ENCODE data around the gene DLG2.
A peak's percentile ranks its signal among the peaks of the same experiment; 100 is the strongest.

The DLG2 gene

GRCh38 chr11:83836883-83837654 is 1790.1 kb downstream of the DLG2 start:
- Histone ChIP-seq H3K4me1 (ENCODE audit: control insufficient read depth in 2 of 2, insufficient read depth in 2 of 2, low read length in 2 of 2) (no peaks in the 10 kb centered on the region), H3K9ac (ENCODE audit: low read depth in 1 of 2, low read length in 2 of 2) (no peak overlapping the region), H3K27ac (ENCODE audit: low read depth in 2 of 2, low read length in 2 of 2) (no peak overlapping the region), H3K36me3 (ENCODE audit: control insufficient read depth in 2 of 2, insufficient read depth in 2 of 2, low read length in 2 of 2) (no peaks in the 10 kb centered on the region), H3K9me3 (ENCODE audit: control insufficient read depth in 2 of 2, low read length in 2 of 2) (no peaks in the 10 kb centered on the region), H3K27me3 (ENCODE audit: control insufficient read depth in 2 of 2, insufficient read depth in 2 of 2, low read length in 2 of 2) (no peaks in the 10 kb centered on the region), H3K4me3 (ENCODE audit: low read length in 2 of 2) (no peak overlapping the region)

GRCh38 chr11:83836065-83836464 is 1791.1 kb downstream of the DLG2 start:
- H3K4me1 ChIP-seq (ENCODE audit: control insufficient read depth in 2 of 2, insufficient read depth in 2 of 2, low read length in 2 of 2): no peaks in the 10 kb centered on the region
- H3K36me3 ChIP-seq (ENCODE audit: control insufficient read depth in 2 of 2, insufficient read depth in 2 of 2, low read length in 2 of 2): no peaks in the 10 kb centered on the region
- no peaks in the 10 kb centered on the region for H3K27me3 ChIP-seq (ENCODE audit: control insufficient read depth in 2 of 2, insufficient read depth in 2 of 2, low read length in 2 of 2)
- no peak overlapping the region for H3K9ac ChIP-seq (ENCODE audit: low read depth in 1 of 2, low read length in 2 of 2)
- H3K4me3 ChIP-seq (ENCODE audit: low read length in 2 of 2): no peak overlapping the region
- no peak overlapping the region for H3K27ac ChIP-seq (ENCODE audit: low read depth in 2 of 2, low read length in 2 of 2)
- no peaks in the 10 kb centered on the region for H3K9me3 ChIP-seq (ENCODE audit: control insufficient read depth in 2 of 2, low read length in 2 of 2)

GRCh38 chr11:83835423-83835822 is 1791.7 kb downstream of the DLG2 start:
- H3K9ac ChIP-seq (ENCODE audit: low read depth in 1 of 2, low read length in 2 of 2): no peak overlapping the region
- H3K4me1 ChIP-seq (ENCODE audit: control insufficient read depth in 2 of 2, insufficient read depth in 2 of 2, low read length in 2 of 2): no peaks in the 10 kb centered on the region
- H3K9me3 ChIP-seq (ENCODE audit: control insufficient read depth in 2 of 2, low read length in 2 of 2): no peaks in the 10 kb centered on the region
- H3K27me3 ChIP-seq (ENCODE audit: control insufficient read depth in 2 of 2, insufficient read depth in 2 of 2, low read length in 2 of 2): no peaks in the 10 kb centered on the region
- H3K27ac ChIP-seq (ENCODE audit: low read depth in 2 of 2, low read length in 2 of 2): no peak overlapping the region
- H3K36me3 ChIP-seq (ENCODE audit: control insufficient read depth in 2 of 2, insufficient read depth in 2 of 2, low read length in 2 of 2): no peaks in the 10 kb centered on the region
- H3K4me3 ChIP-seq (ENCODE audit: low read length in 2 of 2): no peak overlapping the region

- Histone ChIP-seq H3K27me3 (ENCODE audit: control insufficient read depth in 2 of 2, insufficient read depth in 2 of 2, low read length in 2 of 2) (no peaks in the 10 kb centered on the region), H3K4me3 (ENCODE audit: low read length in 2 of 2) (no peak overlapping the region), H3K4me1 (ENCODE audit: control insufficient read depth in 2 of 2, insufficient read depth in 2 of 2, low read length in 2 of 2) (no peaks in the 10 kb centered on the region), H3K36me3 (ENCODE audit: control insufficient read depth in 2 of 2, insufficient read depth in 2 of 2, low read length in 2 of 2) (no peaks in the 10 kb centered on the region), H3K9me3 (ENCODE audit: control insufficient read depth in 2 of 2, low read length in 2 of 2) (no peaks in the 10 kb centered on the region), H3K27ac (ENCODE audit: low read depth in 2 of 2, low read length in 2 of 2) (no peak overlapping the region), H3K9ac (ENCODE audit: low read depth in 1 of 2, low read length in 2 of 2) (no peak overlapping the region)
Observed at GRCh38 chr11:83831929-83832328, 1795.2 kb downstream of the DLG2 start.

GRCh38 chr11:83827940-83828554 is 1799.1 kb downstream of the DLG2 start:
- peak overlapping the region in 1 of 2 donors; percentile 47 for H3K4me3 ChIP-seq (ENCODE audit: low read length in 2 of 2)
- no peaks in the 10 kb centered on the region for H3K27me3 ChIP-seq (ENCODE audit: control insufficient read depth in 2 of 2, insufficient read depth in 2 of 2, low read length in 2 of 2)
- no peaks in the 10 kb centered on the region for H3K4me1 ChIP-seq (ENCODE audit: control insufficient read depth in 2 of 2, insufficient read depth in 2 of 2, low read length in 2 of 2)
- H3K27ac ChIP-seq (ENCODE audit: low read depth in 2 of 2, low read length in 2 of 2): no peak overlapping the region
- H3K9ac ChIP-seq (ENCODE audit: low read depth in 1 of 2, low read length in 2 of 2): no peak overlapping the region
- H3K36me3 ChIP-seq (ENCODE audit: control insufficient read depth in 2 of 2, insufficient read depth in 2 of 2, low read length in 2 of 2): no peaks in the 10 kb centered on the region
- H3K9me3 ChIP-seq (ENCODE audit: control insufficient read depth in 2 of 2, low read length in 2 of 2): no peaks in the 10 kb centered on the region

GRCh38 chr11:83827520-83827919 is 1799.6 kb downstream of the DLG2 start:
- H3K4me1 ChIP-seq (ENCODE audit: control insufficient read depth in 2 of 2, insufficient read depth in 2 of 2, low read length in 2 of 2): no peaks in the 10 kb centered on the region
- H3K9ac ChIP-seq (ENCODE audit: low read depth in 1 of 2, low read length in 2 of 2): no peak overlapping the region
- no peak overlapping the region for H3K27ac ChIP-seq (ENCODE audit: low read depth in 2 of 2, low read length in 2 of 2)
- no peak overlapping the region for H3K4me3 ChIP-seq (ENCODE audit: low read length in 2 of 2)
- H3K9me3 ChIP-seq (ENCODE audit: control insufficient read depth in 2 of 2, low read length in 2 of 2): no peaks in the 10 kb centered on the region
- H3K36me3 ChIP-seq (ENCODE audit: control insufficient read depth in 2 of 2, insufficient read depth in 2 of 2, low read length in 2 of 2): no peaks in the 10 kb centered on the region
- H3K27me3 ChIP-seq (ENCODE audit: control insufficient read depth in 2 of 2, insufficient read depth in 2 of 2, low read length in 2 of 2): no peaks in the 10 kb centered on the region

- Histone ChIP-seq H3K4me3 (ENCODE audit: low read length in 2 of 2) (no peak overlapping the region), H3K4me1 (ENCODE audit: control insufficient read depth in 2 of 2, insufficient read depth in 2 of 2, low read length in 2 of 2) (no peaks in the 10 kb centered on the region), H3K27me3 (ENCODE audit: control insufficient read depth in 2 of 2, insufficient read depth in 2 of 2, low read length in 2 of 2) (no peaks in the 10 kb centered on the region), H3K9ac (ENCODE audit: low read depth in 1 of 2, low read length in 2 of 2) (no peak overlapping the region), H3K36me3 (ENCODE audit: control insufficient read depth in 2 of 2, insufficient read depth in 2 of 2, low read length in 2 of 2) (no peaks in the 10 kb centered on the region), H3K9me3 (ENCODE audit: control insufficient read depth in 2 of 2, low read length in 2 of 2) (no peaks in the 10 kb centered on the region), H3K27ac (ENCODE audit: low read depth in 2 of 2, low read length in 2 of 2) (no peak overlapping the region)
Observed at GRCh38 chr11:83826078-83826477, 1801.1 kb downstream of the DLG2 start.

- H3K9ac ChIP-seq (ENCODE audit: low read depth in 1 of 2, low read length in 2 of 2): no peak overlapping the region
- H3K27ac ChIP-seq (ENCODE audit: low read depth in 2 of 2, low read length in 2 of 2): no peak overlapping the region
- H3K27me3 ChIP-seq (ENCODE audit: control insufficient read depth in 2 of 2, insufficient read depth in 2 of 2, low read length in 2 of 2): no peaks in the 10 kb centered on the region
- H3K9me3 ChIP-seq (ENCODE audit: control insufficient read depth in 2 of 2, low read length in 2 of 2): no peaks in the 10 kb centered on the region
- H3K36me3 ChIP-seq (ENCODE audit: control insufficient read depth in 2 of 2, insufficient read depth in 2 of 2, low read length in 2 of 2): no peaks in the 10 kb centered on the region
- H3K4me3 ChIP-seq (ENCODE audit: low read length in 2 of 2): no peak overlapping the region
- no peaks in the 10 kb centered on the region for H3K4me1 ChIP-seq (ENCODE audit: control insufficient read depth in 2 of 2, insufficient read depth in 2 of 2, low read length in 2 of 2)
Observed at GRCh38 chr11:83823461-83824025, 1803.6 kb downstream of the DLG2 start.

- H3K27me3 ChIP-seq (ENCODE audit: control insufficient read depth in 2 of 2, insufficient read depth in 2 of 2, low read length in 2 of 2): no peaks in the 10 kb centered on the region
- no peaks in the 10 kb centered on the region for H3K36me3 ChIP-seq (ENCODE audit: control insufficient read depth in 2 of 2, insufficient read depth in 2 of 2, low read length in 2 of 2)
- H3K9ac ChIP-seq (ENCODE audit: low read depth in 1 of 2, low read length in 2 of 2): no peak overlapping the region
- H3K9me3 ChIP-seq (ENCODE audit: control insufficient read depth in 2 of 2, low read length in 2 of 2): no peaks in the 10 kb centered on the region
- H3K27ac ChIP-seq (ENCODE audit: low read depth in 2 of 2, low read length in 2 of 2): no peak overlapping the region
- no peaks in the 10 kb centered on the region for H3K4me1 ChIP-seq (ENCODE audit: control insufficient read depth in 2 of 2, insufficient read depth in 2 of 2, low read length in 2 of 2)
- no peak overlapping the region for H3K4me3 ChIP-seq (ENCODE audit: low read length in 2 of 2)
Observed at GRCh38 chr11:83819931-83820549, 1807.1 kb downstream of the DLG2 start.

- Histone ChIP-seq H3K36me3 (ENCODE audit: control insufficient read depth in 2 of 2, insufficient read depth in 2 of 2, low read length in 2 of 2) (no peaks in the 10 kb centered on the region), H3K9me3 (ENCODE audit: control insufficient read depth in 2 of 2, low read length in 2 of 2) (no peaks in the 10 kb centered on the region), H3K27me3 (ENCODE audit: control insufficient read depth in 2 of 2, insufficient read depth in 2 of 2, low read length in 2 of 2) (no peaks in the 10 kb centered on the region), H3K4me1 (ENCODE audit: control insufficient read depth in 2 of 2, insufficient read depth in 2 of 2, low read length in 2 of 2) (no peaks in the 10 kb centered on the region), H3K27ac (ENCODE audit: low read depth in 2 of 2, low read length in 2 of 2) (no peak overlapping the region), H3K9ac (ENCODE audit: low read depth in 1 of 2, low read length in 2 of 2) (no peak overlapping the region), H3K4me3 (ENCODE audit: low read length in 2 of 2) (no peak overlapping the region)
Observed at GRCh38 chr11:83818349-83818748, 1808.8 kb downstream of the DLG2 start.

All from mucosa of rectum (tissue), 2 donors.